Stimulated activated CD4-positive, alpha-beta T cell treated with anti-CD3 and anti-CD28 coated beads, Interleukin-4, amount 100 ng/mL, for 4 hours (primary cell): Measurements from ENCODE around the gene C19orf12.

Experiments
- DNase-seq, 2 experiments: peaks; one replicate each; pipeline ENCODE4 v3.0.0-alpha.2; 2020

The C19orf12 gene

GRCh38 chr19:29662278-29662603, 52.8 kb downstream of the C19orf12 start:
- DNase-seq, result no peak

GRCh38 chr19:29660835-29661234, 54.2 kb downstream of the C19orf12 start:
- DNase-seq, result peak; percentile 58 to 74

- no peak for DNase-seq
Measured at GRCh38 chr19:29658221-29658991, 56.7 kb downstream of the C19orf12 start.

- DNase-seq, result no peak
Measured at GRCh38 chr19:29655648-29656335, 59.3 kb downstream of the C19orf12 start.

GRCh38 chr19:29653398-29653797, 61.7 kb downstream of the C19orf12 start:
- DNase-seq, result no peak

- no peak for DNase-seq
Measured at GRCh38 chr19:29651622-29652394, 63.3 kb downstream of the C19orf12 start.

- no peak for DNase-seq
Measured at GRCh38 chr19:29650772-29651387, 64.2 kb downstream of the C19orf12 start.
